Endothelial cell of umbilical vein (primary cell): Measurements from ENCODE around the gene BACE1-AS. TPM values are rescaled to one million over a fixed set of nuclear protein-coding genes. Genes with fewer than 3 reads are reported as not detected.

Experiments used
- BruUV-seq: library from RNA; stranded (reverse); fragments of 400-500 nt; replicated peaks from 2 replicates; lab custom pipeline; 2021; lab: Mats Ljungman, UMichigan
- CTCF ChIA-PET: fragments of 300-600, 350-600 bp; sonication (Branson Sonifier 250); formaldehyde crosslinking; loops from one replicate; lab custom pipeline; 2021; ENCODE audit warnings: antibody characterized with exemption, inconsistent platforms; lab: Charles Lee
- POLR2A ChIA-PET: fragments of 300-600, 350-600 bp; sonication (Branson Sonifier 250); formaldehyde crosslinking; loops from one replicate; lab custom pipeline; 2021; ENCODE audit warnings: antibody characterized with exemption, inconsistent platforms; lab: Charles Lee
- DNase-seq: peaks from one replicate; pipeline ENCODE4 v3.0.0-alpha.2; 2011; ENCODE audit warnings: low read depth, low spot score
- FAIRE-seq: peaks from 2 replicates; lab custom pipeline; 2011; peaks lifted over from hg19 to GRCh38; lab: Jason Lieb, UNC
- H2AFZ ChIP-seq: 2 replicates; pipeline ENCODE4 v1.6.0; 2012; ENCODE audit warnings: low read depth, low read length, control low read depth, inconsistent platforms
- H3K27ac ChIP-seq: 2 replicates; pipeline ENCODE4 v1.5.1; 2011; ENCODE audit warnings: low read depth, mild to moderate bottlenecking, control low read depth, low read length, moderate library complexity; ENCODE audit not compliant: insufficient read depth
- H3K27me3 ChIP-seq, 2 experiments: 2 replicates each; pipeline versions ENCODE4 v1.6.0 to v1.6.1; 2011; ENCODE audit warnings: low read length in 2 of 2, mixed read lengths in 1 of 2; ENCODE audit not compliant: control insufficient read depth in 2 of 2, insufficient read depth in 2 of 2
- H3K36me3 ChIP-seq, 2 experiments: 2 replicates in 1 of 2; 3 replicates in 1 of 2; pipeline ENCODE4 v1.5.1; 2011; ENCODE audit warnings: low read length in 2 of 2, mild to moderate bottlenecking in 1 of 2, moderate library complexity in 1 of 2; ENCODE audit not compliant: control insufficient read depth in 2 of 2, insufficient read depth in 2 of 2; ENCODE audit errors: extremely low read depth in 1 of 2
- H3K4me1 ChIP-seq: 3 replicates; pipeline ENCODE4 v1.5.1; 2011; ENCODE audit warnings: mild to moderate bottlenecking, low read length; ENCODE audit not compliant: control insufficient read depth, insufficient read depth; ENCODE audit errors: extremely low read depth
- H3K4me2 ChIP-seq: 2 replicates; pipeline ENCODE4 v1.6.1; 2011; ENCODE audit warnings: low read length, control low read depth, mixed read lengths; ENCODE audit not compliant: insufficient read depth
- H3K4me3 ChIP-seq, 3 experiments: fragments of 200-600 bp in 1 of 3; sonication (generic), shearing (Covaris generic) in 1 of 3; replicated peaks in 1 of 3; 2 replicates each; pipeline ENCODE4 v1.5.1; 2011 to 2016; ENCODE audit warnings: control low read depth in 3 of 3, low read length in 3 of 3, mild to moderate bottlenecking in 2 of 3, inconsistent platforms in 1 of 3, low read depth in 1 of 3, moderate library complexity in 1 of 3; ENCODE audit not compliant: insufficient read depth in 1 of 3
- H3K79me2 ChIP-seq: 2 replicates; pipeline ENCODE4 v1.6.0; 2012; ENCODE audit warnings: low read length, inconsistent platforms; ENCODE audit not compliant: control insufficient read depth, insufficient read depth
- H3K9ac ChIP-seq: replicated peaks from 2 replicates; pipeline ENCODE3; 2011; ENCODE audit warnings: low read length, control low read depth; ENCODE audit not compliant: insufficient read depth; ENCODE audit errors: extremely low read depth
- H3K9me1 ChIP-seq: replicated peaks from 3 replicates; pipeline ENCODE4 v1.6.0; 2011; ENCODE audit warnings: mild to moderate bottlenecking, low read length; ENCODE audit not compliant: control insufficient read depth, insufficient read depth; ENCODE audit errors: extremely low read depth
- H3K9me3 ChIP-seq: replicated peaks from 2 replicates; pipeline ENCODE4 v1.5.1; 2012; ENCODE audit warnings: low read length, inconsistent platforms; ENCODE audit not compliant: control insufficient read depth, insufficient read depth
- H4K20me1 ChIP-seq: replicated peaks from 2 replicates; pipeline ENCODE3; 2011; ENCODE audit warnings: mild to moderate bottlenecking, low read length; ENCODE audit not compliant: control insufficient read depth, insufficient read depth; ENCODE audit errors: extremely low read depth
- CTCF ChIP-seq, 2 donors: IDR thresholded peaks; 1 replicate in 1 of 2; 2 replicates in 1 of 2; pipeline ENCODE4 v1.5.1; 2011; ENCODE audit warnings: low read length in 2 of 2, mild to moderate bottlenecking in 2 of 2, moderate library complexity in 2 of 2, control low read depth in 1 of 2, inconsistent platforms in 1 of 2, low read depth in 1 of 2; ENCODE audit not compliant: insufficient read depth in 1 of 2; ENCODE audit errors: extremely low read depth in 1 of 2
- EZH2 ChIP-seq: IDR thresholded peaks from 2 replicates; pipeline ENCODE4 v1.6.1; 2012; ENCODE audit warnings: borderline replicate concordance, low read depth, mild to moderate bottlenecking, moderate library complexity, low read length, inconsistent platforms; ENCODE audit not compliant: severe bottlenecking
- FOS ChIP-seq: IDR thresholded peaks from 2 replicates; pipeline ENCODE4 v1.6.1; 2011; ENCODE audit warnings: mild to moderate bottlenecking, low read length, moderate library complexity, borderline replicate concordance; ENCODE audit not compliant: insufficient read depth
- GATA2 ChIP-seq: IDR thresholded peaks from 2 replicates; pipeline ENCODE4 v1.7.0; 2011; ENCODE audit warnings: low read depth, mild to moderate bottlenecking, moderate library complexity, mixed read lengths, low read length; ENCODE audit not compliant: insufficient read length, insufficient read depth
- JUN ChIP-seq: IDR thresholded peaks from 2 replicates; pipeline ENCODE4 v1.6.1; 2011; ENCODE audit warnings: borderline replicate concordance, low read depth; ENCODE audit not compliant: insufficient read length, insufficient read depth
- MYC ChIP-seq: IDR thresholded peaks from one replicate; pipeline ENCODE4 v1.6.1; 2011; ENCODE audit warnings: mild to moderate bottlenecking, low read depth, low read length
- POLR2A ChIP-seq: IDR thresholded peaks from 2 replicates; pipeline ENCODE4 v1.6.1; 2012; ENCODE audit warnings: low read depth, mild to moderate bottlenecking, control low read depth, low read length
- POLR2AphosphoS5 ChIP-seq: IDR thresholded peaks from 2 replicates; pipeline ENCODE4 v1.6.1; 2012; ENCODE audit warnings: low read depth, mild to moderate bottlenecking, control low read depth, low read length, moderate library complexity; ENCODE audit not compliant: insufficient read depth
- dilution Hi-C: fragments of 300-500 bp; cut with MboI; formaldehyde crosslinking; loops from one replicate; pipeline ENCODE4 v1.15.0; 2019; ENCODE audit warnings: low sequenced_read_pairs; ENCODE audit not compliant: extremely low pct_ligation_motif_present
- intact Hi-C: fragments of 100-400 bp; cut with micrococcal nuclease; formaldehyde crosslinking; loops from one replicate; pipeline ENCODE4 v1.10.0; 2022
- polyA plus RNA-seq, 4 experiments: library from polyadenylated mRNA; depleted of rRNA in 3 of 4; stranded (reverse) in 3 of 4; unstranded in 1 of 4; fragments of >200 nt; gene quantifications; 2 replicates each; pipeline versions ENCODE4 v1.2.1 to v1.2.3, GENCODE V29; 2011 to 2012; ENCODE audit warnings: missing spikeins in 1 of 4
- total RNA-seq: library from RNA; stranded (reverse); gene quantifications from 2 replicates; pipeline ENCODE4 v1.2.3, GENCODE V29; 2021
- TF ChIP-seq, protein P1 (sequence below): IDR thresholded peaks from 2 replicates; pipeline ENCODE4 v1.6.1; 2011; ENCODE audit not compliant: insufficient read depth, insufficient read length

Gene BACE1-AS
- total and polyA plus RNA-seq, 2 donors (not counting 3 experiments of a cell fraction or from before 2014, with no cell fraction given): 7.6 to 8.1 TPM

DNA sequence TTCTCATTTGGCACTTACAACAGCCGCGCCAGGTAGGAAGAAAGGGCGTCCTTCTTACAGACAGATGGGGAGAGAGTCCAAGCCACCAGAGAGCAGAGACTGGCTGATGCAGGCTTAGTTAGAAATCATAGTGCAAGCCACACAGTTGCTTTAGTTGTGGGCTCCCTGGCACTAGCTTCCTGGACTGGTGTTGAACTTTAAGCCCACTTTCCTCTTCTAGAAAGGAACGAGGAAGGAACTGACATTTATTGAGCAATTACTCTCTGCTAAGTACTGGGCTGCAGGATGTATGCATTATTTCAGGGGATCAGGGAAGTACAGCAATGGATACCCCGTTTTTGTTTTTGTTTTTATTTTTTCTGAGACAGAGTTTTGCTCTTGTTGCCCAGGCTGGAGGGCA, 21.9 kb downstream of the BACE1-AS start:
- no TSS peak for BruUV-seq
- FAIRE-seq: no peak
- H3K36me3 ChIP-seq: no peaks in the 10 kb centered on the region
- no peaks in the 10 kb centered on the region for H3K27me3 ChIP-seq
- DNase-seq: no peak
- H3K9me3 ChIP-seq: no peaks in the 10 kb centered on the region
- peaks cover 11% of the 10 kb centered on the region for H3K79me2 ChIP-seq
- no peak overlapping the region for H3K4me3 ChIP-seq
- no peak overlapping the region for H3K4me2 ChIP-seq
- no peak overlapping the region for H3K27ac ChIP-seq
- no peak overlapping the region for H3K9ac ChIP-seq
- no peaks in the 10 kb centered on the region for H4K20me1 ChIP-seq
- no peak overlapping the region for H2AFZ ChIP-seq
- H3K9me1 ChIP-seq: no peaks in the 10 kb centered on the region
- dilution Hi-C loops (no loop called here), intact Hi-C loops (no loop called here)
- ChIA-PET CTCF (no interaction called here), POLR2A (no interaction called here)
- no peak for TF ChIP-seq EZH2
- TF ChIP-seq POLR2AphosphoS5: no peak
- TF ChIP-seq CTCF (IDR thresholded peaks at IDR 0.05; ENCODE audit: extremely low read depth in 1 of 2, insufficient read depth in 1 of 2, low read depth in 1 of 2, low read length in 2 of 2): no peak
- no peak for TF ChIP-seq POLR2A
- TF ChIP-seq JUN: no peak
- no peak for TF ChIP-seq GATA2
- TF ChIP-seq, protein P1, sequence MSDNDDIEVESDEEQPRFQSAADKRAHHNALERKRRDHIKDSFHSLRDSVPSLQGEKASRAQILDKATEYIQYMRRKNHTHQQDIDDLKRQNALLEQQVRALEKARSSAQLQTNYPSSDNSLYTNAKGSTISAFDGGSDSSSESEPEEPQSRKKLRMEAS: no peak
- TF ChIP-seq FOS: no peak
- no peak for TF ChIP-seq MYC
- H3K4me1 ChIP-seq: peaks cover 12% of the 10 kb centered on the region
